Pancreas (tissue), 10 donors: ENCODE data around the gene ARHGEF16. TPM values are rescaled to one million over a fixed set of nuclear protein-coding genes. Genes with fewer than 3 reads are reported as not detected.

Experiments used
- ATAC-seq, 4 donors: fragments of 200-7000 bp; cut with Tn5 transposase; one replicate each; pipeline versions ENCODE4 v1.8.0 to v1.9.1; 2020; ENCODE audit warnings: mild to moderate bottlenecking in 4 of 4, moderate library complexity in 4 of 4
- DNase-seq, 6 donors: peaks; one replicate each; pipeline ENCODE4 v3.0.0-alpha.2; 2020
- FAIRE-seq: peaks from 2 replicates; lab custom pipeline; 2012; peaks lifted over from hg19 to GRCh38; lab: Jason Lieb, UNC
- H3K27ac ChIP-seq, 4 donors: fragments of 200-600 bp; sonication (generic); 1 replicate in 3 of 4; 2 replicates in 1 of 4; pipeline versions ENCODE4 v1.5.0 to v1.8.0; 2020
- H3K27me3 ChIP-seq, 4 donors: fragments of 200-600 bp; one replicate each; pipeline ENCODE4 v1.8.0; 2021
- H3K36me3 ChIP-seq, 3 donors: fragments of 200-600 bp; sonication (generic) in 1 of 3; one replicate each; pipeline versions ENCODE4 v1.5.0 to v1.8.0; 2020 to 2021
- H3K4me1 ChIP-seq, 3 donors: fragments of 200-600 bp; one replicate each; pipeline ENCODE4 v1.8.0; 2021
- H3K4me3 ChIP-seq, 4 donors: fragments of 200-600 bp; sonication (generic) in 2 of 4; one replicate each; pipeline versions ENCODE4 v1.5.0 to v1.8.0; 2020 to 2021
- H3K9me3 ChIP-seq, 4 donors: fragments of 200-600 bp; one replicate each; pipeline ENCODE4 v1.8.0; 2021
- CTCF ChIP-seq, 4 donors: fragments of 200-600 bp; sonication (generic) in 3 of 4; IDR thresholded peaks; one replicate each; pipeline versions ENCODE4 v1.5.0 to v1.8.0; 2021; ENCODE audit warnings: antibody characterized with exemption in 4 of 4
- WGBS, 2 donors: extraction: QIAGEN DNeasy Blood & Tissue Kit; methylation state at CpG; one replicate each; pipeline ENCODE4 v1.1.7; 2013; 5-methylcytosine and 5-hydroxymethylcytosine counted together
- intact Hi-C, 3 donors: fragments of 100-400 bp; cut with DNase I; formaldehyde crosslinking; loops; one replicate each; pipeline versions ENCODE4 v1.11.1 to v1.14.2; 2022
- polyA plus RNA-seq, 2 donors: library from polyadenylated mRNA; stranded (reverse); fragments of 200-250 nt; gene quantifications; one replicate each; pipeline ENCODE4 v1.2.3, GENCODE V29; 2013
- total RNA-seq, 6 donors: library from RNA; stranded (reverse); fragmentation: NEBNext Ultra II Directional in 4 of 6; extraction: Animal tissue kit (Norgen Biotek cat#: 25700) in 4 of 6; gene quantifications; one replicate each; pipeline versions ENCODE4 v1.2.1 to v1.2.4, GENCODE V29; 2021 to 2023
- donor health status: healthy with polysubstance abuse.
- donor health status: DM: no; HTN: no; CAD: no; lungs with moderate emphysema.
- donor health status: DM: no; HTN: no; CAD: no.
- donor health status: control.
- donor health status: control.
- donor health status: Bipolar disorder and iron deficiency.
- donor health status: DM: yes; HTN: yes; CAD: no.
- donor health status: DM: no; HTN: no; CAD: no.
- donor health status: DM: no; HTN: no; CAD: no.
- donor health status: DM: yes; HTN: yes; CAD: no.

Gene ARHGEF16
- total and polyA plus RNA-seq, 8 donors = 8.2 to 26.4 (median 9.8) TPM

- ATAC-seq (no peak), DNase-seq (no peak), FAIRE-seq (no peak)
- H3K27me3 ChIP-seq = no peaks in the 10 kb centered on the region
- TF ChIP-seq CTCF (IDR thresholded peaks at IDR 0.05) = no peak
- no peak overlapping the region for H3K27ac ChIP-seq
- peaks cover 0 to 14% (median 0%) of the 10 kb centered on the region in 3 donors for H3K36me3 ChIP-seq
- no peaks in the 10 kb centered on the region for H3K9me3 ChIP-seq
- no peak overlapping the region for H3K4me3 ChIP-seq
- intact Hi-C loops = no loop called here
- no peaks in the 10 kb centered on the region for H3K4me1 ChIP-seq
- 80 to 87% methylated on average over 23 to 28 of the region's 28 CpGs for WGBS, 2 donors
Observed at GRCh38 chr1:3477241-3477995, 23.0 kb downstream of the ARHGEF16 start.

GRCh38 chr1:3478187-3478586 lies 23.7 kb downstream of the ARHGEF16 start:
- intact Hi-C loops = no loop called here
- Histone ChIP-seq H3K27ac (no peak overlapping the region), H3K4me3 (no peak overlapping the region), H3K4me1 (no peaks in the 10 kb centered on the region), H3K9me3 (no peaks in the 10 kb centered on the region), H3K36me3 (peaks cover 0 to 10% (median 0%) of the 10 kb centered on the region in 3 donors), H3K27me3 (no peaks in the 10 kb centered on the region)
- ATAC-seq (no peak), DNase-seq (no peak), FAIRE-seq (no peak)
- 87 to 89% methylated on average over 24 of the region's 24 CpGs for WGBS, 2 donors
- no peak for TF ChIP-seq CTCF (IDR thresholded peaks at IDR 0.05)

- no peak for ATAC-seq
- Histone ChIP-seq H3K27me3 (no peaks in the 10 kb centered on the region), H3K9me3 (no peaks in the 10 kb centered on the region), H3K36me3 (no peaks in the 10 kb centered on the region), H3K4me3 (no peak overlapping the region), H3K27ac (no peak overlapping the region), H3K4me1 (no peaks in the 10 kb centered on the region)
- FAIRE-seq = no peak
- intact Hi-C loops = no loop called here
- WGBS, 2 donors = 81 to 86% methylated on average over 30 of the region's 30 CpGs
- no peak for TF ChIP-seq CTCF (IDR thresholded peaks at IDR 0.05)
- no peak for DNase-seq
Observed at GRCh38 chr1:3479511-3480368, 25.3 kb downstream of the ARHGEF16 start.

GRCh38 chr1:3480369-3480719 lies 25.9 kb downstream of the ARHGEF16 start:
- H3K4me1 ChIP-seq = no peaks in the 10 kb centered on the region
- WGBS, 2 donors = 83 to 86% methylated on average over 21 of the region's 21 CpGs
- H3K4me3 ChIP-seq = no peak overlapping the region
- intact Hi-C loops = no loop called here
- H3K27ac ChIP-seq = no peak overlapping the region
- DNase-seq (no peak), ATAC-seq (no peak), FAIRE-seq (no peak)
- no peaks in the 10 kb centered on the region for H3K9me3 ChIP-seq
- no peaks in the 10 kb centered on the region for H3K27me3 ChIP-seq
- no peak for TF ChIP-seq CTCF (IDR thresholded peaks at IDR 0.05)
- H3K36me3 ChIP-seq = no peaks in the 10 kb centered on the region
